K562 (cell line): Measurements from ENCODE around the gene SLC38A2. TPM values are rescaled to one million over a fixed set of nuclear protein-coding genes. Genes with fewer than 3 reads are reported as not detected.

Experiments
- ATAC-seq: fragments of 200-7000 bp; cut with Tn5 transposase; 3 replicates; pipeline ENCODE4 v1.9.1; 2020; ENCODE audit warnings: moderate library complexity
- BruUV-seq: library from RNA; stranded (reverse); fragments of 400-500 nt; replicated peaks from 2 replicates; lab custom pipeline; 2021; lab: Mats Ljungman, UMichigan
- CTCF ChIA-PET: fragments of 300-600 bp; formaldehyde crosslinking; extraction: SDS; loops from one replicate; lab custom pipeline; 2021; ENCODE audit warnings: low intra/inter-chr PET ratio; lab: Yijun Ruan, JAX
- POLR2A ChIA-PET: fragments of 300-600, 350-650 bp; sonication (Branson Sonifier 250); formaldehyde crosslinking; extraction: SDS; loops from one replicate; lab custom pipeline; 2021; ENCODE audit warnings: antibody characterized with exemption, inconsistent platforms; lab: Yijun Ruan, JAX
- DNase-seq, 4 experiments: peaks; one replicate each; pipeline versions ENCODE4 v3.0.0 to v3.0.0-alpha.2; 2011 to 2018; ENCODE audit warnings: low spot score in 3 of 4, mixed read lengths in 3 of 4; ENCODE audit errors: extremely low read depth in 1 of 4
- FAIRE-seq: peaks from 2 replicates; lab custom pipeline; 2011; peaks lifted over from hg19 to GRCh38; lab: Jason Lieb, UNC
- H2AFZ ChIP-seq: 2 replicates; pipeline ENCODE4 v1.6.0; 2011; ENCODE audit warnings: low read depth, low read length, control low read depth, inconsistent platforms
- H3K27ac ChIP-seq: fragments of 200-600 bp; 3 replicates; pipeline ENCODE4 v1.8.0; 2011; ENCODE audit warnings: low read depth, mild to moderate bottlenecking, control low read depth, inconsistent platforms, low read length, moderate library complexity, mixed read lengths; ENCODE audit errors: extremely low read depth
- H3K27me3 ChIP-seq, 2 experiments: fragments of 300-600 bp in 1 of 2; 2 replicates in 1 of 2; 3 replicates in 1 of 2; pipeline versions ENCODE4 v1.6.0 to v1.8.0; 2011; ENCODE audit warnings: inconsistent platforms in 2 of 2, low read length in 2 of 2, mild to moderate bottlenecking in 1 of 2, mixed read lengths in 1 of 2, moderate library complexity in 1 of 2; ENCODE audit not compliant: control insufficient read depth in 2 of 2, insufficient read depth in 2 of 2
- H3K36me3 ChIP-seq: fragments of 300-600 bp; 3 replicates; pipeline ENCODE4 v1.8.0; 2011; ENCODE audit warnings: mild to moderate bottlenecking, low read length, inconsistent platforms; ENCODE audit not compliant: control insufficient read depth, insufficient read depth
- H3K4me1 ChIP-seq, 2 experiments: fragments of 200-600 bp in 1 of 2; replicated peaks in 1 of 2; 2 replicates in 1 of 2; 3 replicates in 1 of 2; pipeline versions ENCODE4 v1.5.1 to v1.8.0; 2011; ENCODE audit warnings: inconsistent platforms in 2 of 2, low read length in 2 of 2, mild to moderate bottlenecking in 1 of 2, mixed read lengths in 1 of 2, moderate library complexity in 1 of 2; ENCODE audit not compliant: control insufficient read depth in 2 of 2, insufficient read depth in 2 of 2
- H3K4me2 ChIP-seq: 2 replicates; pipeline ENCODE4 v1.6.1; 2011; ENCODE audit warnings: low read length, control low read depth, inconsistent platforms, mixed read lengths; ENCODE audit not compliant: insufficient read depth
- H3K4me3 ChIP-seq: fragments of 200-600 bp; sonication (generic), shearing (Covaris generic); 2 replicates; pipeline ENCODE4 v1.5.1; 2016; ENCODE audit warnings: control low read depth, inconsistent platforms
- H3K79me2 ChIP-seq: fragments of 200-600 bp; 3 replicates; pipeline ENCODE4 v1.8.0; 2011; ENCODE audit warnings: low read length, inconsistent platforms; ENCODE audit not compliant: control insufficient read depth, insufficient read depth
- H3K9ac ChIP-seq, 2 experiments: 2 replicates each; pipeline versions ENCODE4 v1.6.0 to v1.6.1; 2011; ENCODE audit warnings: low read depth in 2 of 2, low read length in 2 of 2, control low read depth in 1 of 2, inconsistent platforms in 1 of 2, mild to moderate bottlenecking in 1 of 2, mixed read lengths in 1 of 2; ENCODE audit not compliant: insufficient read depth in 1 of 2
- H3K9me1 ChIP-seq: one replicate; pipeline ENCODE4 v1.6.0; 2011; ENCODE audit warnings: inconsistent platforms, mild to moderate bottlenecking, low read length, moderate library complexity; ENCODE audit not compliant: control insufficient read depth, insufficient read depth
- H3K9me3 ChIP-seq: replicated peaks from 2 replicates; pipeline ENCODE4 v1.5.1; 2011; ENCODE audit warnings: low read depth, low read length, inconsistent platforms; ENCODE audit not compliant: control insufficient read depth, insufficient read depth
- H4K20me1 ChIP-seq: replicated peaks from 2 replicates; pipeline ENCODE4 v1.6.1; 2011; ENCODE audit warnings: low read length, inconsistent platforms, mixed read lengths; ENCODE audit not compliant: control insufficient read depth, insufficient read depth
- CBX2 ChIP-seq: fragments of 200-600 bp; sonication (generic); IDR thresholded peaks from one replicate; pipeline ENCODE4 v1.6.1; 2012; ENCODE audit warnings: mild to moderate bottlenecking, low read length, inconsistent platforms; ENCODE audit not compliant: insufficient read depth, poor library complexity, severe bottlenecking
- CCAR2 ChIP-seq: fragments of 200-400 bp; formaldehyde crosslinking; IDR thresholded peaks from 2 replicates; pipeline ENCODE4 v1.6.1; 2017; ENCODE audit warnings: mild to moderate bottlenecking, low read depth, low read length
- GATA2 ChIP-seq: sonication (generic); formaldehyde crosslinking; IDR thresholded peaks from 2 replicates; pipeline ENCODE4 v1.4.0; 2020; ENCODE audit warnings: mild to moderate bottlenecking, missing genetic modification reagents
- GTF2F1 ChIP-seq: IDR thresholded peaks from 2 replicates; pipeline ENCODE4 v1.6.1; 2011; ENCODE audit warnings: low read depth, low read length, improper control_type of control experiment
- PHTF2 ChIP-seq: fragments of 250-450 bp; sonication (Bioruptor Pico); IDR thresholded peaks from 2 replicates; pipeline ENCODE4 v1.5.0; 2021; ENCODE audit warnings: mild to moderate bottlenecking
- SUPT5H ChIP-seq: fragments of 450-650 bp; IDR thresholded peaks from 2 replicates; pipeline ENCODE4 v1.6.1; 2016
- TBP ChIP-seq: optimal IDR thresholded peaks from 2 replicates; pipeline ENCODE3; 2011; ENCODE audit warnings: low read depth, low read length, improper control_type of control experiment
- ZNF124 ChIP-seq: sonication (generic); formaldehyde crosslinking; IDR thresholded peaks from 2 replicates; pipeline ENCODE4 v1.8.1; 2022; ENCODE audit warnings: missing genetic modification reagents
- ZNF778 ChIP-seq: fragments of 450-650 bp; formaldehyde crosslinking; IDR thresholded peaks from 2 replicates; pipeline ENCODE4 v1.4.0; 2020; ENCODE audit warnings: mild to moderate bottlenecking, moderate library complexity
- WGBS: fragments of 100-300 bp; shearing (Covaris generic); methylation state at CpG from one replicate; pipeline ENCODE4 v1.1.6; 2016; ENCODE audit warnings: low coverage, mixed read lengths; ENCODE audit not compliant: insufficient coverage; ENCODE audit errors: missing lambda C conversion rate; 5-methylcytosine and 5-hydroxymethylcytosine counted together
- in situ Hi-C: fragments of 300-500 bp; cut with MboI; formaldehyde crosslinking; loops from 4 replicates; pipeline ENCODE4 v1.15.0; 2018; ENCODE audit warnings: inconsistent platforms, mixed read lengths
- intact Hi-C: fragments of 100-400 bp; cut with micrococcal nuclease; formaldehyde crosslinking; loops from 2 replicates; pipeline ENCODE4 v1.14.2; 2022
- polyA plus RNA-seq, 8 experiments: library from polyadenylated mRNA; depleted of rRNA in 4 of 8; stranded (reverse) in 5 of 8; unstranded in 3 of 8; fragments of >200 nt; fragmentation: Nextera tagmentation in 2 of 8; fragmentation: Illumina TruSeq in 1 of 8; extraction: Ambion mirVana in 2 of 8; extraction: Trizol in 1 of 8; gene quantifications; 2 replicates each; pipeline versions ENCODE4 v1.2.1 to v1.2.3, GENCODE V29; 2011 to 2014; ENCODE audit warnings: inconsistent platforms in 1 of 8, missing spikeins in 1 of 8
- total RNA-seq, 7 experiments: library from RNA; depleted of rRNA in 6 of 7; stranded (reverse); fragments of >200 nt in 6 of 7; fragmentation: Illumina TruSeq in 2 of 7; extraction: Trizol in 2 of 7; gene quantifications; 2 replicates each; pipeline versions ENCODE4 v1.2.1 to v1.2.3, GENCODE V29; 2011 to 2021; ENCODE audit warnings: low replicate concordance in 1 of 7
- TF ChIP-seq, protein P1 (sequence below): fragments of 250-450 bp; sonication (Bioruptor Pico); IDR thresholded peaks from 2 replicates; pipeline ENCODE4 v1.6.1; 2021; ENCODE audit warnings: mild to moderate bottlenecking
- TF ChIP-seq, protein P2 (sequence below), 3 experiments: fragments of 200-800 bp in 1 of 3; fragments of 250-450 bp in 1 of 3; fragments of 450-650 bp in 1 of 3; sonication (Bioruptor Pico) in 1 of 3; sonication (Bioruptor generic) in 1 of 3; formaldehyde crosslinking in 1 of 3; IDR thresholded peaks; 2 replicates each; pipeline versions ENCODE4 v1.6.1 to v1.8.0; 2016 to 2022; ENCODE audit warnings: mild to moderate bottlenecking in 2 of 3, missing genetic modification characterization in 2 of 3, missing compliant biosample characterization in 1 of 3, moderate library complexity in 1 of 3
- TF ChIP-seq, protein P3 (sequence below): fragments of 450-650 bp; formaldehyde crosslinking; IDR thresholded peaks from 2 replicates; pipeline ENCODE4 v1.4.0; 2020; ENCODE audit warnings: mild to moderate bottlenecking, mixed read lengths

SLC38A2 gene
- total and polyA plus RNA-seq, 9 of the 15 experiments (the other 6 are each of a cell fraction or from before 2014, with no cell fraction given): 98.7 to 292 (median 143) TPM

DNA sequence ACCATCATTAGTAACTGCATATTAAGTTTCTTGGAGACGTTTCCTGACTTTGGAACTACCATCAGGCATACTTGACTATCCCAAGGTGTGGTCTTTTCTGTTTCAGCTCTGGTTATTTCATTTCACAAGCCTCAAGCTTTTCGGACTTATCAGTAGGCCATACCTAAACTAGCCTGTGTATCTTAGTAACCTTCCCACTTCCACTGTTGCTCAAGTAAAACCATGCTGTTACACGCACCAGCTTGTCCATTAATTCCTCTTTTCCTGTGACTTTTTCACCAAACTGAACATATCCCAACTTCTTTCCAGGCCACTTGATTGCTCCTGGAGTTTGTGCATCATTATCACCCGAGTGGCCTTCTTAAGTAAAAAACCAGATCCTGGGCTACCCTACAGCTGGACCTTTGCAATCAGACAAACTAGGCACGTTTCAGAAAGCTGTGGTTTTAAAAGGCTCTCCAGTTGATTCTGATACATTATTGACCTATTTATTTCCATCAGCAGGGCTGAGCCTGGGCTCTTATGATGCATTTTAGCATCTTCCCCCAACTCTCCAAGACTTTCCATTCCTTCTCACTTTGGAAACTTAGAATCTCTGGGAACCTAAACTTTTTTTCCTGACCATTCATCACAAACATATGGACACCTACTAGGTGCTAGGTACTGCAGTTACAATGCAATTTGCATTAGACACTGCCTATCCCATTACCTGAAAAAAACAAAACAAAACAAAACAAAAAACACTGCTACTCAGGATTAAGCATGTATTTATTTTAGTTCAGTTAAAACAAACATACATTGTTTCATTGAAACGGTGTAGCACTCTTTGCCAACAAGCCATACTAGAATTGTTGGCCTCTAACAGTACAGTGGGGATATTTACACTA lies 14.9 kb downstream of the SLC38A2 start (continued):
- TF ChIP-seq, protein P1, sequence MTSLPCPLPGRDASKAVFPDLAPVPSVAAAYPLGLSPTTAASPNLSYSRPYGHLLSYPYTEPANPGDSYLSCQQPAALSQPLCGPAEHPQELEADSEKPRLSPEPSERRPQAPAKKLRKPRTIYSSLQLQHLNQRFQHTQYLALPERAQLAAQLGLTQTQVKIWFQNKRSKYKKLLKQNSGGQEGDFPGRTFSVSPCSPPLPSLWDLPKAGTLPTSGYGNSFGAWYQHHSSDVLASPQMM (CRISPR knock-in tag): peak; percentile 60; the same call in 1 of the 2 replicates

DNA sequence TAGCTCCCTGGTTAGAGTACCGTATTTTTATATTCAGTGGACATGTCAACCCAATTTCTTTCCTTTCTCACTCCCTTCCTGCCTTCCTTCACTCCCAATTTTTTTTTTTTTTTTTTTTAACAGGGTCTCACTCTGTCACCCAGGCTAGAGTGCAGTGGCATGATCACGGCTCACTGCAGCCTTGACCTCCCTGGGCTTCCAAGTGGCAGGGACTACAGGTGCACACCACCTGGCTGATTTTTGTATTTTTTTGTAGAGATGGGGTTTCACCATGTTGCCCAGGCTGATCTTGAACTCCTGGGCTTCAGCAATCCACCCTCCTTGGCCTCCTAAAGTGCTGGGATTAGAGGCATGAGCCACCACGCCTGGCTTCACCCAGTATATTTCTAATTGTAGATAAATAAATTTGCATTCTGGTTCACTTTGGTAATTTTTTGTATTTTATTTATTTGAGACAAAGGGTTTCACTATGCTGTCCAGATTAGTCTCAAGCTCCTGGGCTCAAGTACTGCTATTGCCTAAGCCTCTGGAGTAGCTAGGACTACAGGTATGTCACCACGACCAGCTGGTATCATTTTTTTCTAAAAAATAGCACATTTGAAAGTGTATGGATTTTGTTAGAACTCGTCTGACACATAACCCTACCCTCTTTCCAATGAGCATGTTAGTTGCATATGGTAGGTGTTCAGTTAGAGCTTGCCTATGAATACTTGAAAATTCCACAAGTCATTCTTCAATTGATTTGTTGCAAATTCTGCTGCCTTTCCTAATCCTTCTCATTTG lies 15.7 kb downstream of the SLC38A2 start:
- Histone ChIP-seq H3K4me3 (no peak overlapping the region), H3K27ac (no peak overlapping the region), H4K20me1 (peaks cover 9% of the 10 kb centered on the region; the same call in 1 of the 2 replicates), H3K4me2 (no peak overlapping the region), H3K9ac (no peak overlapping the region), H3K27me3 (no peaks in the 10 kb centered on the region), H3K4me1 (no peaks in the 10 kb centered on the region; a peak in 1 of 5 replicates), H3K79me2 (no peaks in the 10 kb centered on the region), H3K36me3 (peaks cover 33% of the 10 kb centered on the region), H3K9me1 (no peaks in the 10 kb centered on the region), H2AFZ (no peak overlapping the region), H3K9me3 (no peaks in the 10 kb centered on the region)
- DNase-seq (no peak), ATAC-seq (peak; percentile 18), FAIRE-seq (peak; percentile 35)
- in situ Hi-C loops (loop anchor here (10.0 kb wide), 1 partner anchor 308 kb away; no protein-coding TSS in a partner anchor), intact Hi-C loops (loop anchor here (5.0 kb wide), 1 partner anchor 305 kb away; no protein-coding TSS in a partner anchor)
- POLR2A ChIA-PET: interaction anchor here (0.6 to 5.6 kb wide), 20 partner anchors 9 to 574 kb away, joined by 3 to 90 read pairs (median 3); no protein-coding TSS in a partner anchor
- CTCF ChIA-PET: no interaction called here
- 37% methylated on average over 5 of the region's 5 CpGs for WGBS
- no TSS peak for BruUV-seq
- TF ChIP-seq, protein P2, sequence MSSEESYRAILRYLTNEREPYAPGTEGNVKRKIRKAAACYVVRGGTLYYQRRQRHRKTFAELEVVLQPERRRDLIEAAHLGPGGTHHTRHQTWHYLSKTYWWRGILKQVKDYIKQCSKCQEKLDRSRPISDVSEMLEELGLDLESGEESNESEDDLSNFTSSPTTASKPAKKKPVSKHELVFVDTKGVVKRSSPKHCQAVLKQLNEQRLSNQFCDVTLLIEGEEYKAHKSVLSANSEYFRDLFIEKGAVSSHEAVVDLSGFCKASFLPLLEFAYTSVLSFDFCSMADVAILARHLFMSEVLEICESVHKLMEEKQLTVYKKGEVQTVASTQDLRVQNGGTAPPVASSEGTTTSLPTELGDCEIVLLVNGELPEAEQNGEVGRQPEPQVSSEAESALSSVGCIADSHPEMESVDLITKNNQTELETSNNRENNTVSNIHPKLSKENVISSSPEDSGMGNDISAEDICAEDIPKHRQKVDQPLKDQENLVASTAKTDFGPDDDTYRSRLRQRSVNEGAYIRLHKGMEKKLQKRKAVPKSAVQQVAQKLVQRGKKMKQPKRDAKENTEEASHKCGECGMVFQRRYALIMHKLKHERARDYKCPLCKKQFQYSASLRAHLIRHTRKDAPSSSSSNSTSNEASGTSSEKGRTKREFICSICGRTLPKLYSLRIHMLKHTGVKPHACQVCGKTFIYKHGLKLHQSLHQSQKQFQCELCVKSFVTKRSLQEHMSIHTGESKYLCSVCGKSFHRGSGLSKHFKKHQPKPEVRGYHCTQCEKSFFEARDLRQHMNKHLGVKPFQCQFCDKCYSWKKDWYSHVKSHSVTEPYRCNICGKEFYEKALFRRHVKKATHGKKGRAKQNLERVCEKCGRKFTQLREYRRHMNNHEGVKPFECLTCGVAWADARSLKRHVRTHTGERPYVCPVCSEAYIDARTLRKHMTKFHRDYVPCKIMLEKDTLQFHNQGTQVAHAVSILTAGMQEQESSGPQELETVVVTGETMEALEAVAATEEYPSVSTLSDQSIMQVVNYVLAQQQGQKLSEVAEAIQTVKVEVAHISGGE (CRISPR knock-in tag; IDR thresholded peaks at IDR 0.05): peak in 1 of 3 experiments; percentile 13; a peak in 1 of 6 replicates
- no peak for TF ChIP-seq GATA2 (CRISPR knock-in tag)
- TF ChIP-seq CCAR2: no peak
- no peak for TF ChIP-seq CBX2
- TF ChIP-seq, protein P3, sequence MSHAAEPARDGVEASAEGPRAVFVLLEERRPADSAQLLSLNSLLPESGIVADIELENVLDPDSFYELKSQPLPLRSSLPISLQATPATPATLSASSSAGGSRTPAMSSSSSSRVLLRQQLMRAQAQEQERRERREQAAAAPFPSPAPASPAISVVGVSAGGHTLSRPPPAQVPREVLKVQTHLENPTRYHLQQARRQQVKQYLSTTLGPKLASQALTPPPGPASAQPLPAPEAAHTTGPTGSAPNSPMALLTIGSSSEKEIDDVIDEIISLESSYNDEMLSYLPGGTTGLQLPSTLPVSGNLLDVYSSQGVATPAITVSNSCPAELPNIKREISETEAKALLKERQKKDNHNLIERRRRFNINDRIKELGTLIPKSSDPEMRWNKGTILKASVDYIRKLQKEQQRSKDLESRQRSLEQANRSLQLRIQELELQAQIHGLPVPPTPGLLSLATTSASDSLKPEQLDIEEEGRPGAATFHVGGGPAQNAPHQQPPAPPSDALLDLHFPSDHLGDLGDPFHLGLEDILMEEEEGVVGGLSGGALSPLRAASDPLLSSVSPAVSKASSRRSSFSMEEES (CRISPR knock-in tag): no peak; the same call in 1 of the 2 replicates
- no peak for TF ChIP-seq ZNF778
- TF ChIP-seq ZNF124 (CRISPR knock-in tag): no peak
- no peak for TF ChIP-seq SUPT5H
- no peak for TF ChIP-seq GTF2F1
- TF ChIP-seq TBP: no peak
- TF ChIP-seq PHTF2 (CRISPR knock-in tag): peak; percentile 32; the same call in 1 of the 2 replicates
